Lung (tissue), 12 donors: Measurements from ENCODE around the gene PRDM13. TPM values are rescaled to one million over a fixed set of nuclear protein-coding genes. Genes with fewer than 3 reads are reported as not detected.

Experiments used
- ATAC-seq: fragments of 200-7000 bp; cut with Tn5 transposase; one replicate; pipeline ENCODE4 v1.9.1; 2020; ENCODE audit warnings: moderate number of reproducible peaks; ENCODE audit not compliant: insufficient read depth, low FRiP score
- DNase-seq, 3 donors: peaks; one replicate each; pipeline ENCODE4 v3.0.0-alpha.2; 2013 to 2017
- H3K27ac ChIP-seq, 2 donors: one replicate each; pipeline ENCODE4 v1.5.1; 2013; ENCODE audit warnings: mild to moderate bottlenecking in 2 of 2, moderate library complexity in 2 of 2, control low read depth in 1 of 2, inconsistent platforms in 1 of 2, low read depth in 1 of 2, low read length in 1 of 2
- H3K27me3 ChIP-seq, 3 donors: one replicate each; pipeline ENCODE4 v1.5.1; 2013; ENCODE audit warnings: low read length in 2 of 3; ENCODE audit not compliant: control insufficient read depth in 3 of 3, insufficient read depth in 3 of 3
- H3K36me3 ChIP-seq, 4 donors: one replicate each; pipeline ENCODE4 v1.5.1; 2013; ENCODE audit warnings: low read length in 4 of 4, mild to moderate bottlenecking in 1 of 4, moderate library complexity in 1 of 4; ENCODE audit not compliant: control insufficient read depth in 4 of 4, insufficient read depth in 4 of 4
- H3K4me1 ChIP-seq, 5 donors: one replicate each; pipeline ENCODE4 v1.5.1; 2013; ENCODE audit warnings: low read length in 5 of 5, mild to moderate bottlenecking in 2 of 5, moderate library complexity in 1 of 5; ENCODE audit not compliant: control insufficient read depth in 5 of 5, insufficient read depth in 5 of 5
- H3K4me3 ChIP-seq: one replicate; pipeline ENCODE4 v1.5.1; 2013; ENCODE audit warnings: mild to moderate bottlenecking, control low read depth, moderate library complexity
- H3K9ac ChIP-seq, 2 donors: one replicate each; pipeline ENCODE4 v1.5.1; 2013; ENCODE audit warnings: low read length in 2 of 2, control low read depth in 1 of 2; ENCODE audit not compliant: insufficient read depth in 1 of 2
- H3K9me3 ChIP-seq, 4 donors: one replicate each; pipeline ENCODE4 v1.5.1; 2013; ENCODE audit warnings: low read length in 3 of 4, mild to moderate bottlenecking in 1 of 4, moderate library complexity in 1 of 4; ENCODE audit not compliant: control insufficient read depth in 4 of 4, insufficient read depth in 3 of 4
- CTCF ChIP-seq: IDR thresholded peaks from 2 replicates; pipeline ENCODE4 v1.5.1; 2012; ENCODE audit warnings: mild to moderate bottlenecking; ENCODE audit errors: control extremely low read depth, extremely low read depth
- WGBS, 2 donors: extraction: QIAGEN DNeasy Blood & Tissue Kit; methylation state at CpG; one replicate each; pipeline ENCODE4 v1.1.7; 2013; 5-methylcytosine and 5-hydroxymethylcytosine counted together
- polyA plus RNA-seq, 2 donors: library from polyadenylated mRNA; stranded (reverse); fragments of 200-250 nt; gene quantifications; one replicate each; pipeline ENCODE4 v1.2.1, GENCODE V29; 2013
- total RNA-seq, 2 donors: library from RNA; depleted of rRNA in 1 of 2; stranded (reverse); fragments of >200 nt in 1 of 2; gene quantifications; one replicate each; pipeline ENCODE4 v1.2.1, GENCODE V29; 2014 to 2021
- donor health status: control.
- donor health status: control.
- donor health status: Bipolar disorder and iron deficiency.
- donor health status: healthy.
- donor health status: DM: yes; HTN: yes; CAD: no.

Gene PRDM13
- total and polyA plus RNA-seq, 4 donors = not detected

DNA sequence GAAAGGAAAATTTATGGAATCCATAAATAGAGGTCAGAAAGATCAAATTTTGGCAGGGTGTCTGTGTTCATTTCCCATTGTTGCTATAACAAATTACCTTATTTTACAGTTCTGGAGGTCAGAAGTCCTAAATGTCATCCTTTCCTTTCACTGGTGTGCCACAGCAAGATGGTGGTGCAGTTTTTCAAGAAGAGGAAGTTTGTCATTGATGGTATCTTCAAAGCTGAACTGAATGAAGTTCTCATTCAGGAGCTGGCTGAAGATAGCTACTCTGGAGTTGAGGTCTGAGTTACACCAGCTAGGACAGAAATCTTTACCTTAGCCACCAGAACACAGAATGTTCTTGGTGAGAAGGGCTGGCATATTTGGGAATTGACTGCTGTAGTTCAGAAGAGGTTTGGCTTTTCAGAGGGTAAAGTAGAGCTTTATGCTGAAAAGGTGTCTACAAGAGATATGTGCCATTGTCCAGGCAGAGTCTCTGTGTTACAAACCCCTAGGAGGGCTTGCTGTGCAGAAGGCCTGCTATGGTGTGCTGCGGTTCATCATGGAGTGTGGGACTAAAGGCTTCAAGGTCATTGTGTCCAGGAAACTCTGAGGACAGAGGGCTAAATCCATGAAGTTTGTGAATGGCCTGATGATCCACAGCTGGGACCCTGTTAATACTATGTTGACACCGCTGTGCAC lies 30.9 kb upstream of the PRDM13 start:
- ATAC-seq (no peak), DNase-seq (no peak)
- TF ChIP-seq CTCF = no peak
- H3K36me3 ChIP-seq = no peaks in the 10 kb centered on the region
- no peak overlapping the region for H3K9ac ChIP-seq
- H3K9me3 ChIP-seq = no peaks in the 10 kb centered on the region
- H3K4me3 ChIP-seq = no peak overlapping the region
- 94 to 98% methylated on average over 2 of the region's 2 CpGs for WGBS, 2 donors
- H3K4me1 ChIP-seq = no peaks in the 10 kb centered on the region
- no peaks in the 10 kb centered on the region for H3K27me3 ChIP-seq
- no peak overlapping the region for H3K27ac ChIP-seq

DNA sequence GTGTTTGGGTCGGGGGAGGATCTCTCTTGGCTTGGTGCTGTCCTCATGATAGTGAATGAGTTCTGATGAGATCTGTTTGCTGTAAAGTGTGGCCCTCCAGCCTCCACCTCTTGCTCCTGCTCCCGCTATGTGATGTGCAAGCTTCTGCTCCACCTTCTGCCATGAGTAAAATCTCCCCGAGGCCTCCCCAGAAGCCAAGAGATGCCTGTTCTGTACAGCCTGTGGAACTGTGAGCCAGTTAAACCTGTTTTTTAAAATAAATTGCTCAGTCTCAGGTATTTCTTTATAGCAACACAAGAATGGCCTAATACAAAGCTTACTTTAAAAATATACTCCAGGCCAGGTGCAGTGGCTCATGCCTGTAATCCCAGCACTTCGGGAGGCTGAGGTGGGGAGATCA lies 26.9 kb upstream of the PRDM13 start:
- Histone ChIP-seq H3K36me3 (no peaks in the 10 kb centered on the region), H3K9ac (no peak overlapping the region), H3K27me3 (peaks cover 0 to 15% (median 7%) of the 10 kb centered on the region in 3 donors), H3K9me3 (no peaks in the 10 kb centered on the region), H3K27ac (no peak overlapping the region), H3K4me1 (no peaks in the 10 kb centered on the region), H3K4me3 (no peak overlapping the region)
- DNase-seq (no peak), ATAC-seq (no peak)
- no peak for TF ChIP-seq CTCF
- 79 to 87% methylated on average over 4 of the region's 4 CpGs for WGBS, 2 donors

DNA sequence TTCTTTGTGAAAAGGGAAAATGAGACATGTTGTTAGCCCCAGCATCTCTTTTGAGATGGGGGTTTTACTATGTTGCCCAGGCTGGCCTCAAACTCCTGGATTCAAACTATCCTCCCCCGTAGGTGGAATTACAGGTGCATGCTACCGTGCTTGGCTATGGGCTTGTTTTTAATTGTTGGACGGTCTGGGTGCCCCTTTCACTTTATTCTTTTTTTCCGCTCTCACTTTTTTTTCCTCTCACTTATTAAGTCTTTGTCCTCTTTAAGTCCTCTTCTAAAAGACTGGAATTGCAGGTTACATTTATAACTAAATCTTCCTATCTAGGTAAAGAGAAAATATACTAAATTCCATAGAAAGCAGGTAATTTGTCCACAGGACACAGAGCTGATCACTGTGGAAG lies 18.8 kb upstream of the PRDM13 start:
- peaks cover 0 to 80% (median 65%) of the 10 kb centered on the region in 3 donors for H3K27me3 ChIP-seq
- TF ChIP-seq CTCF = no peak
- no peaks in the 10 kb centered on the region for H3K9me3 ChIP-seq

More for the DNA sequence above, 18.8 kb upstream of the PRDM13 start:
- H3K36me3 ChIP-seq = no peaks in the 10 kb centered on the region
- 71 to 81% methylated on average over 4 of the region's 4 CpGs for WGBS, 2 donors
- H3K9ac ChIP-seq = no peak overlapping the region
- no peak overlapping the region for H3K27ac ChIP-seq
- DNase-seq (no peak), ATAC-seq (no peak)
- H3K4me1 ChIP-seq = peaks cover 0 to 20% (median 0%) of the 10 kb centered on the region in 5 donors
- H3K4me3 ChIP-seq = no peak overlapping the region
